ENCODE data around the gene TCF4. TPM values are rescaled to one million over a fixed set of nuclear protein-coding genes. Genes with fewer than 3 reads are reported as not detected.

The TCF4 gene
- total and polyA plus RNA-seq, 2 experiments from 2014 or later = 77.7 to 89.2 TPM

- Histone ChIP-seq H3K79me2 (replicated peaks; ENCODE audit: insufficient read depth) (peaks cover 46% of the 10 kb centered on the region), H3K9me2 (ENCODE audit: insufficient read depth) (no peaks in the 10 kb centered on the region), H3K4me2 (no peak overlapping the region), H3K27me3 (ENCODE audit: insufficient read depth) (no peaks in the 10 kb centered on the region), H3F3A (replicated peaks; ENCODE audit: low read depth) (peaks cover 2% of the 10 kb centered on the region; the same call in 1 of the 2 replicates), H3K4me3 (no peak overlapping the region), H3K27ac (ENCODE audit: low read depth) (no peak overlapping the region), H3K36me3 (ENCODE audit: insufficient read depth) (no peaks in the 10 kb centered on the region), H4K20me1 (replicated peaks; ENCODE audit: insufficient read depth) (no peaks in the 10 kb centered on the region), H3K4me1 (ENCODE audit: insufficient read depth) (peaks cover 48% of the 10 kb centered on the region), H2AFZ (no peak overlapping the region)
- Mint-ChIP-seq H3K9me3 (no peaks in the 10 kb centered on the region), H3K4me1 (peaks cover 64% of the 10 kb centered on the region), H3K36me3 (ENCODE audit: low read depth) (no peaks in the 10 kb centered on the region), H3K4me3 (no peak overlapping the region), H3K27me3 (ENCODE audit: insufficient read depth, low read depth, poor library complexity) (peaks cover 3% of the 10 kb centered on the region), H3K27ac (peak overlapping the region; percentile 23; the same call in 1 of the 2 replicates)
- DNase-seq (ENCODE audit: low spot score) (no peak), ATAC-seq (no peak)
- TF ChIP-seq REST (IDR thresholded peaks at IDR 0.05; ENCODE audit: unreplicated experiment) = no peak
- no peak for TF ChIP-seq STAT1 (IDR thresholded peaks at IDR 0.05; ENCODE audit: unreplicated experiment)
- TF ChIP-seq NANOG (IDR thresholded peaks at IDR 0.05; ENCODE audit: borderline replicate concordance) = no peak
- no peak for TF ChIP-seq ZNF462 (CRISPR knock-in tag; IDR thresholded peaks at IDR 0.05)
- TF ChIP-seq CREB1 (CRISPR knock-in tag; IDR thresholded peaks at IDR 0.05; ENCODE audit: low read depth) = no peak
- TF ChIP-seq JUNB (IDR thresholded peaks at IDR 0.05; ENCODE audit: unreplicated experiment) = no peak
- TF ChIP-seq ZNF114 (CRISPR knock-in tag; IDR thresholded peaks at IDR 0.05) = no peak
- TF ChIP-seq EZH2 (IDR thresholded peaks at IDR 0.05; ENCODE audit: low read depth, unreplicated experiment) = no peak
- TF ChIP-seq POLR2AphosphoS5 (IDR thresholded peaks at IDR 0.05; ENCODE audit: low read depth) = no peak
- TF ChIP-seq CTCF (conservative IDR thresholded peaks at IDR 0.05; ENCODE audit: low read depth in 2 of 2) = no peak
- TF ChIP-seq EZH2phosphoT487 (IDR thresholded peaks at IDR 0.05; ENCODE audit: unreplicated experiment) = no peak
These were observed 281.5 kb downstream of the TCF4 start for GRCh38 chr18:55306359-55307024.

All from GM23338 (cell line).